Pons (tissue), 1 donor: ENCODE measurements around the gene GPX3.
A peak's percentile ranks its signal among the peaks of the same experiment; 100 is the strongest.

Experiments used
- DNase-seq: peaks from one replicate; pipeline ENCODE4 v3.0.0-alpha.2; 2016; ENCODE audit warnings: low spot score

Gene GPX3

GRCh38 chr5:151058301-151058700 lies 37.9 kb downstream of the GPX3 start:
- DNase-seq = no peak

DNA sequence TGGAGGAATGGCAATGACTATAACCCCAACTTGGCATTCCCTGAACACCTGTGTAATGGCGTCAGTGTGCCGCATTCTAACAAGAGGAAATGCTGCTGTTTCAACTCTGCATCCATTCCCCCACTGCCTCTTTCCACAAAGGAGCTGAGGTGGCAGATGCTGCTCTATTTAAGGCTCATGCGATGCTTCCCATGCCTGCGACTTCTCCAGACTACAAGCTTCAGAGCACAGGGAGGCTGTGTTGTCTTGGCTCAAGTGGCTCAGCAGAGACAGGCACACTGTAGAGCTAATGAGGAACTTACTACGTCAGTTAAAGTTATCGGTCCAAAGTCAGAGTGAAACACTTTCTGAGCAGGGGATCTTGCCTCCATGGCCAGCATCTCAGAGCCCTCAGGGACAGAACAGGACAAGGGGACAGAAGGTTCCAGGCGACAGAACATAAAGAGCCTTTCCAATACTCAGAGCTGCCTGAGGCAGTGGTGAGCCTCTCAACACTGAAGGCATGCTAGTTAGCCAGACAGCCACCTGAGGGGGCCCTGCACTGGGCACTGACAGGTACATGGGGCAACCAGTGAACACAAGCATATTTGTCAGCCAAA lies 38.6 kb downstream of the GPX3 start:
- DNase-seq = no peak

- DNase-seq = no peak
Measured at GRCh38 chr5:151060742-151061141, 40.4 kb downstream of the GPX3 start.

DNA sequence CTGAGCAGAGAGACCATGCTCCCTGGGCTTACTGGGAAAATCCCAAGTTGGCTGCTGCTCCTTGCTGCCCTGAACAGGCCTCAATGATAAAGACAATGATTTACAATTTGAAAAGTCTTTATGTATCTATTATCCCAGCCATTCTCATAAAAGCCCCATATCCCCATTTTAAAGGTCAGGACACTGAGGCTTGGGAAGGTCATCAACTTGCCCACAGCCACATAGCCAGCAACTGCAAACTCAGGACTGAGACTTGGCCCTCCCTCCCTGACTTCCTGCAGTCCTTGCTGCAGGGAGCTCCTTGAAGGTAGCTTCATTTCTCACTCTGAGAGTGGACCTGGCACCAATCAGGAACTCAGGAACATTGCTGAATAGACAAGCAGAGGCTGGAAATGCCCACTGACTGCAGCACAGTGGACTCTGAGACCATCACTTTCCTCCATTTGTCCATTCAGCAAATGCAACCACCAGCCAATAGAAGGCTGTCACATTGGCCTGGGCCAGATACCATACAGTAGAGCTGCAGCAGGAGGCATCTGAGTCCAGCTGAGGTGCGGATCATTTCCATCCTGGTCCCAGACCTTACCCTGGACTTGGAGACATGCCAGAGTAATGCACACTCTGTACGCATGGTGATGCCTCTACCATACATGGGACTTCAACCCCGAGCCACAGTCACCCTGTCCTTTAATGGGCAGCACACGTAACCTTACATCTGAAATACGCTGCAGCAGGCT lies 42.2 kb downstream of the GPX3 start:
- DNase-seq = no peak

DNA sequence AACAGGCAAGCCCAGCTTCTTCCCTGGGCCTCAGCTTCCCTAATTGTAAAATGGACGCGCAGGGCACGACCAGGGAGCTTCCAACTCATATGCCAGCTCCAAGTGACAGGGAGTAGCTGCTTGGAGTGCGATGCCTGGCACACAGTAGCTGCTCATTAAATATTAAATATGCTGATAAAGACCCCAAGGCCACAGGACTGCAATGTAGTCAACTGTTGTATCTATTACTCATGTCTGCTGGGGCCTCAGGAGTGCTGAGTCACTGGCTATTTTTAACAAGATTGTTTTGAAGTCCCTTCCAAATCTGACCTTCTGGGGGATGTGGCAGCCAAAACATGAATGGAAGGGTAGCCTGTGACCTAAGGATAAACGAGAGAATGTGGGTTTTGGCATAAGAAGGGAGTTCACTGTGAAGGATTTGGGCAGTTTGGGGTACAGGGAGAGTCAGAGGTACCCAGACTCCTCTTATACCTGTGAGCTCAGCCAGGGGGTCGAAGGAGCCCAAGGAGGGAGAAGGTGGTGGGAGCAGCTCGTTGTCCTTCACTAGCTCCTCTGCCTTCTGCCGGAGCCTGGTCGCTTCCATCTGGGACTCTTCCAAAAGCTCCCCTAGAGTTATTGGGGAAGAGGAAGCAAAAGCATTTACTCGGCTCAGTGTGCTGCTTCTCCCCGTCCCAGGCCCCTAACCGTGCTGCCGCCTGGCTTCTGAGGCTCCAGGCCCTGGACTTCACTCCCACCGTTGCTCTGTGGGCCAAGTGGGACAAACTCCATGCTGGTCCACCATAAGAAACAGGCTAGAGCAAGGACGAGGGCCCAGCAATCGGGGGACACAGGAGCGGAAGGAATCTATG lies 43.0 kb downstream of the GPX3 start:
- DNase-seq = peak; percentile 34

DNA sequence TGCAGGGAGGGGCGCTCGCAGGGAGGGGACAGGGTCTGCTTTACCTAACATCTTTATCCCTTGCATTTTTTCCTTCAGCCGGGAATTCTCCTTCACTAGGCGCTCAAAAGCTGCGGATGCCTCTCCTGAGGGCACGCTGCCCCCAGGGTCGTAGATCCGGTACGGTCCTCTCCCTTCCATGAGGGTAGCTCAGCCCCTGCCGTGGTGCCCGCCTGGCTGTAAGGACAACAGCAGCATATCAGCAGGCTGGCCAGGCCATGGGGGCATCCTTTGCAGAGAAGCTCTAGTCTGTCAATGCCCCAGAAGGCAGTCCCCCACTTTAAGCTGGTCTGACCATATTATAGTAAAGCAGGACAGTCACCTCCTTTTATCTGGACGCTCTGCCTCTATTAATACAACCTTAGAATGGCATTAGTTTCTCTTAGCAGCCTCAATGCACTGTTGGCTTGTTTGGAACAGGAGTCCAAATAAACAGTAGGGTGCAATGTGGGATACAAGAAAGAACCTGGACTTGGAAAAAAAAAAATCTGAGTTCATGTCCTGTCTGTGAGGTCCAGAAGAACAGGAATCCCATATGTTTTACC lies 44.6 kb downstream of the GPX3 start:
- DNase-seq = no peak

GRCh38 chr5:151065609-151066008 lies 45.2 kb downstream of the GPX3 start:
- no peak for DNase-seq

DNA sequence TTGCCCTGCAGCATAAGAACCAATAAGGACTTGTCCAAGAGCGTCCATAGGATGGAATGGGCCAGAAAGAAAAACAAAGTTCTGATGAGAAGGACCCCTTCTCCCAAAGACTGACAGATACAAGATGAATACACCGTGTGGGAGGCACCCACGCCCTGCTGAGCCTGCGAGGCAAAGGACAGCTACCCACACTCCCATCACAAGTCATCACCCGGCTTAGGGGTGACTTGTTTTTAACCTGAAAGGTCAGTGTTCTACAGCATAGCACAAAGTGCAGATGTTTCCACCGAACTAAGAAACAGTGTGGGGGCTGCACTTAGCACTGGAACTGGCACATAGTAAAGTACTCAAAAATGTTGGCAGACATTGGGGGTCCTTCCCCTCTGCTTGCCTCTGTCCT lies 46.5 kb downstream of the GPX3 start:
- DNase-seq = no peak

GRCh38 chr5:151067632-151068432 lies 47.4 kb downstream of the GPX3 start:
- DNase-seq = no peak

- DNase-seq = no peak
Measured at GRCh38 chr5:151068433-151069197, 48.2 kb downstream of the GPX3 start.

DNA sequence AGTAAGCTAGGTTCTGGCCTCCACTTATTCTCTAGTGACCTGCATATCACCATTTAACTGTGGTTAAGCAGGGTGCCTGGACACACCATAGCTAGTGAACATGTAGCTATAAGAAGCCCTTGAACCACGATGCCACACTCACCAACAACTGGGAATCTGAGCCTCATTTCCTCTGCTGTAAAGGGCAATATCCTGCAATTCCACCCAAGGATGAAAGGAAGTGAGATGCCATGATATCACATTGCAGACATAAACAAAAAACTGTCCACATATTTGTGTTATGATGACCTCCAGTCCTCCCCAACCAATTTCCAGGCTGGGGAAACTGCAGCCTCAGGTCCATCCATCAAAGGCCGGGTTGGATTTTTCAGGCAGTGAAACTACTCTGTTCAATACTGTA lies 50.1 kb downstream of the GPX3 start:
- no peak for DNase-seq

DNA sequence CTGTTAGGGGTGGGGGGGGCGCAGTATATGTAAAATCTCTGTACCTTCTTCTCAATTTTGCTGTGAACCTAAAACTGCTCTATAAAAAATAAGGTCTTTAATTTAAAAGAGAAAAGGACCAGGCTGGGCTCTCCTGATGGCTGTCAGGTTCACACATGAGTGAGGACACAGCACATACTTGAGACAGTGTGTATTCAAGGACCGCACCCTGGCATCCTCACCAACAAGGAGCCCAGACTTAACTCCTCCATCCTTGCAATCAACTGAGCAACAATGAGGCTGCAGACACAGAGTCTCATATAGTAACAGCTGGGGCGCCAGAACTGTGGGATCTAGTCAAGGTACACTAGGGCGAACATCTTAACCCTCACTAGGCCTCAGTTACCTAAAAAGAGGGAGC lies 50.6 kb downstream of the GPX3 start:
- no peak for DNase-seq

- DNase-seq = no peak
Measured at GRCh38 chr5:151071848-151072629, 51.6 kb downstream of the GPX3 start.

DNA sequence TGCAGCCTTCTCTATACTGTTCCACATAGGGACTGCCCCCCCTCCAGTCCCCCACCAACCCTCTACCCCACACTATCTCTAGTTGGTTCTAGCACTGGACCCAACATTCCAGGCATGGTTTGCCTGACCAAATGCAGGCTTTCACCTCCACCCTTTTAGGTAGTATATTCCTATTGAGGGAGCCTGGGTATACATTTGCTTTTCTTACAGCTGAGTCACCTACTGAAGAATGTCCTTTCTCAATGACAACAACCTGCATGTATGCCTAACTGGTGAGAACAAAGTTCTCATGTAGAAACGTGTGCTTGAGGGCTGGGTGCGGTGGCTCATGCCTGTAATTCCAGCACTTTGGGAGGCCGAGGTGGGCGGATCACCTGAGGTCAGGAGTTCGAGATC lies 52.2 kb downstream of the GPX3 start:
- DNase-seq = no peak

DNA sequence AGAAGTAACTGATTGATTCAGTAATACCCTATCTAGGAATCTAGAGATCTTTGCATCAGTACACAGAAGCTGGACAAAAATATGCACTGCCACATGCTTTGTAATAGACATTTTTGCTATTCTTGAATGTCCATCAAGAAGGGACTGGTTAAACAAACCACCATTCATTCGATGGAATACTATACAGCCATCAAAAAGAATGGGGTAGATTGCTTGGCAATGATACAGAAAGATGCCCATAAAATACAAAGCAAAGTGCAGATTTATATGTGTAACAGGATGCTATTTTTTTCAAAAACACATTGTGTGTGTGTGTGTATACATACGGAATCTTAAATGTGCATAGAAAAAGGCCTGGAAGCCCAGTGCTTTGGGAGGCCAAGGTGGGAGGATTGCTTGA lies 52.9 kb downstream of the GPX3 start:
- DNase-seq = no peak

DNA sequence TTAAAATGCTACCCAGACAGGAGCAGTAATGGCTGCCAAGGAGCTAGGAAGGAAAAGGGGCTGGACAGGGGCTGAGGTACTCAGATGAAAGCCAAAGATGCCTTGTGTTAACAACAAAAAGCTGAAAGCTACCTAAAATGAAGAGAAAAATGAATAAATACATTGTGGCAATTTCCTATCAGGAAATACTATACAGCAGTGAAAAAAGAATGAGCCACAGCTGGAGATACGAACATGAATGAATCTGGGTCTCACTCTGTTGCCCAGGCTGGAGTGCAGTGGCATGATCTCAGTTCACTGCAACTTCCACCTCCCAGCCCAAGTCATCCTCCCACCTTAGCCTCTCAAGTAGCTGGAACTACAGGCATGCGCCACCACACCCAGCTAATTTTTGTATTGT lies 54.2 kb downstream of the GPX3 start:
- no peak for DNase-seq

GRCh38 chr5:151075698-151076331 lies 55.4 kb downstream of the GPX3 start:
- DNase-seq = no peak

- DNase-seq = no peak
Measured at GRCh38 chr5:151076616-151077015, 56.2 kb downstream of the GPX3 start.

DNA sequence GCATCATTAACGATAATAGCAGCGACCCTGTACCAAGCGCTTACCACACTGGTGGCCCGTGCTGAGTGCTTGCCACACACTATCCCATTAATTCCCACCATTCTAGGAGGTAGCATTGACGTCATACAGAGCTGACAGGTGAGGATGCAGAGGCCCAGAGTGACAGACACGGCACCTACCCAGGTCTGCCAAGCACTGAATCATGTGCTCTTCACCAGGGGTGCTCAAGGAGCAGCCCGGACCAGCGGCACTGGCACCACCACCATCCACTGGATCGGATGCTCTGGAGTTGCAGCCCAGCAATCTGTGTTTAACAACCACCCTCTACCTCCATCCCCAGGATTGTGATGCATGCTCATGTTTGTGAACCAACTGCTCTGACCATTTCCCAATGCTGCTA lies 57.0 kb downstream of the GPX3 start:
- DNase-seq = no peak

DNA sequence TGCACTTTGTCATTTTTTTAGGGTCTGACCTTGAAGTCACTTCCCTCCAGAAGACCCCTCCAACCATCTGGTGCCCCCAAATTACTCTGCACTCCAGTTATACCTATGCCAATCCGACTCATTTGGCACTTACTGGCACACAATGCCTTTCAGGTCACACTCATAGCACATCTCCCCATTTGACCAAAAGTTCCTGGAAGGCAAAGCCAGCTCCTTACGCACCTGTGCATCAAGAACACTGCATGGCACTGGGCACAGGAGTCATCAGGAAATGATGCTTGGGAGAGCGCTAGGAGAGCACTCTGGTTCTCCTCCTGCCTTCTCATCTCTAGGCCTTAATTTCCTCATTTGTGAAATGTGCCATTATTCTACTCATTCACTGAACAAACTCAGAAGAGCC lies 57.6 kb downstream of the GPX3 start:
- no peak for DNase-seq
